COLO829 (cell line): Measurements from ENCODE around the gene TMEM59.
"Not testable (repeated sequence)": the region's sequence is repeated elsewhere in the genome, so short reads cannot be mapped to it uniquely, and the experiment has no call there.

Experiments
- DNase-seq: peaks from one replicate; pipeline ENCODE4 v3.0.0; 2012; ENCODE audit warnings: low spot score

TMEM59 gene

DNA sequence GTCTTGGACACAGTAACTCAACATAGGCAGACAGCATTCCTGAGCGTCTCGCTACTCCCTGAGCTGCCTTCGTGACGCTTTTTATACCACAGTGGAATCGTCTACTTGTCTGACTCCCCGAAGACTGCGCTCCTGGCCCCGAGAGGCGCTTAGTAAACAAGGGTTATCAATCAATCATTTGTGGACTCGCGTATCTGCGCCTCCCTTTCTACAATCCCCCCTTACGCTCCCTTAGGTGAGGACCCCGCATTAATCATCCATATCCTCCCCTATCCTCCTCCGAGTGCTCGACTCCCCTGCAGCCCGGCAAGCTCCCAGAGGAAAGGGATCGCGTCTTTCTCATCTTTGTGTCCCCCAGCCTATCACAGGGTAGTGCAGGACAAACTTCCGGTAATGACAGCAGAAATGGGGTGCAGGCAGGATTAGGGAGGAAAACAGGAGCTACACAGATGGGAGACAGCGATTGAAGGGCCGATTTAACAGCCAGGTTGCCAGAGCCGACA, 522 bp downstream of the TMEM59 start:
- no peak for DNase-seq

DNA sequence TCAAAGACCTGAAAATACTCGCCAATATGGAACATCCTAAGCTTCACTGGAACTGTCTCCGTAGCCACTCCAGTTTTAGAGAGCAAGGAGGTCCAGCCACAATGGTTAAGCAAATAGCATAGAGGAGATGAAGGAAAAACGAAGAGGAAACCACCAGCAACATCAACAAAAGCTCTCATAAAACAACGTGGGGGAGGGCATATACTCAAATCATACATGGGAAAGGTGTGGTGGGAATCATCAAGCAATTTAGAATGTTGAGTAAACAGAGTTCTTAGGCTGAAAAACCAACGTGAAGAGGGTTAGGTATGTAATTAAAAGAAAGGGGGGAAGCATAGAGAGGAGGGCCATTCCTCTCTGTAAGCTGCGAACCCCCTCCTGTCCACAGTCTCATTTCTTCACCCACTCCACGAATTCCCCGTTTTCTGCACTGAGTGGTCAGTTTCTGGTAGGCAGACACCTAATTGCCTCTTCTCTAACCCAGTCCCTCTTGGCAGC, 1.0 kb downstream of the TMEM59 start:
- no peak for DNase-seq

DNA sequence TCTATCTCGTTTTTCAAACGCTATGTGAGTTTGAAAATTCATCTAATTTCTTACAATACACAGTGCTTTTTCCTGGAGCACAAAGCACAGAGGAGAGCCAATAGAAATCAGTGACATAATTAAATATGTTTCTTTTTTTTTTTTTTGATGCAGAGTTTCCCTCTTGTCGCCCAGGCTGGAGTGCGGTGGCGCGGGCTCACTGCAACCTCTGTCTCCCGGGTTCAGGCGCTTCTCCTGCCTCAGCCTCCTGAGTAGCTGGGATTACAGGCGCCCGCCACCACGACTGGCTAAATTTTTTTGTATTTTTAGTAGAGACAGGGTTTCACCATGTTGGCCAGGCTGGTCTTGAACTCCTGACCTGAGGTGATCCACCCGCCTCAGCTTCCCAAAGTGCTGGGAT, 2.6 kb downstream of the TMEM59 start:
- DNase-seq = not testable (repeated sequence)

DNA sequence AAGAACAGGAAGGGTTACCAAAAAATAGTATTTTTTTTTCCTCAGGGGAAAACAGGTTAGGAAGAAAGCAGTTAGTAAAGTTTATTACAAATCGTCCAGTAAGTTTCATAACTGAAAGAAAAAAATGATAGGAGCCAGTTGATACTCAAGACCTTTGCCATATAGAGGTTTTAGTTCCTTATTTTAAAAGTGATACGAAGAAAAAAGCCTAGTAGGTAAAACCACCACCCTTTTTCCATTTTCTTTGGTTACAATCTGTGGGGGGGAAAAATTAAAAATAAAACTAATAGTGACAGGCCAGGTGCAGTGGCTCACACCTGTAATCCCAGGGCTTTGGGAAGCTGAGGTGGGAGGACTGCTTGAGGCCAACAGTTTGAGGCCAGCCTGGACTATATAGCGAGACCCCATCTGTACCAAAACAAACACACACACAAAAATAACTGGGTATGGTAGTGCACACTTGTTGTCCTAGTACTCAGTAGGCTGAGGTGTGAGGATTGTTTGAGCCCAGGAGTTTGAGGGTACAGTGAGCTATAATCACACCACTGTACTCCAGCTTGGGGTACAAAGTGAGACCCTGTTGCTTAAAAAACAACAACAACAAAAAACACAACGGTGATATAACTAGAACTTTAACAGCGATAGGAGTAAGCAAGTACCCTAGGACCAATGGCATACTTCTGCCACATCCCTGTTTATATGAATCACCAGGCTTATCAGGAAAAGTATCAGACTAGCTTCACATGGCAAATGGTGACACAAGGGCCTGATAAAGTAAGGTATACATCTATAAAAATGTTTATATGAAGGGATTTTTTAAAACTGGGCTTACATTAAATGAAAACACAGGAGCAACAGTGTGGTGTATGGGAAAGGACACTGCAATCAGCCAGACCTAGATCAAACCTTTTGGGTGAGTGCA, 5.4 kb downstream of the TMEM59 start:
- no peak for DNase-seq

DNA sequence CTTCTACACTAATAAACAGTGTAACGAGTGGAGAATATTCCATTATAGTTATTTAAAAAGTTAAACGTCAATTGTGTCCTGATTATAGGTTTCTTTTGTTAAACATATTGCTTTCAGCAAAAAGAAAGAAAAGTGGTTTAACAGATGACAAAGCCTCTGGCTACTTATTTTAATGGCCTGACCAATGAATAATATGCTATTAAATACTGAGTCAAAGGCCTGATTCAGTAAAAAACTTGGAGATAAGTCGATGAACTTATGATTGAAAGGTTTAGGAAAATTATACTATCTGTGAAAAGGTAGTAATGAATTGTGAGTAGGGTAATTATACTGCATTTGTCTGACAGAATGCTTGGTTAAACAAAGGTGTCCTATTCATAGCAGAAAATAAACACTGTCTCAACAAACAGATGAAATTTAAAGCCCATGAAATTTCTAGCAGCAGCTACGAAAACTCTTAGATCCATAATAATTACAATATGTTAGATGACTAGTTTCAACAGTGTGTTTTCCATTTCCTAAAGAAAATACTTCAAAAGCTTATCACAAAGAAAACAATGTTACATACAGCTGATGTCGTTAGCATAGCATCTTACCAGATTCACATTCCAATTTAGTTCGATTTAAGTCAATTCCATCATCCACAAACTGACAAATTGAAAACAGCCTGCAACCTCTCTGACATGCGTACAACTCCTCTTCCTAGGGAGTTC, 6.2 kb downstream of the TMEM59 start:
- DNase-seq = no peak

DNA sequence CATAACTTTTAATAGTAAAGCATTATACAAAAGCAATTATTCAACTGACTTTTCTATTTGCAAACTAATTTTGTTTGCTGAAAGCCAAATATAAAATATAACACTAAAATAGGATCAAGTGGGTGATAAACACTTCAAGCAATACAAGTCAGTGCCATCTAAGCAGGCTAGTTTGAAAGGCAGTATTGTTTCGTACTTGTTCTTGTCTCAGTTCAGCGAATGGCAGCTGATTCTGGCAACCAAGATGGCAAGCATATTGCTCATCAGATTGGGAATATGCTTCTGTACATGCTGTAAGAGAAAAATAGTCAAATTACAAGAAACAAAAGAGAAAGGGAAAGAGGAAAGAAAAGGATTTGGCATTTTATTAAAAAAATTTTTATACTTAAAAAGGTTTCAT, 7.5 kb downstream of the TMEM59 start:
- no peak for DNase-seq

DNA sequence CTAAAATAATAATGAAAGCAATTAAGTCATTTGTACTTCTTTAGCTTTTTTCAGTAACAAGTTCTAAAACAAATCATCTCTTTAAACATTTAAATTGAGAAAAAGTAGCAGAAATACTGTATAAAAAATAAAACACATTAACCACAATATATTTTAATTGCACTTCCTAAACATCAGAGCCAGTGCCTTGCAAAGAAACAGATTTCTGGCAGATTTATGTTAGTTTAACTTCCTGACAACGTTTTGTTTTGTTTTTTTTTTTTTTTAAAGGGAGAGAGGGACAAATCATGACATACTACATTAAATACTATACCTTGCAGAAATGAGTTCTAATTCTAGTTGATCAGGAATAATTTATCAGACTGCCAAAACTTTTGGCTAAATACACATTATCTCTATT, 11.2 kb downstream of the TMEM59 start:
- DNase-seq = no peak

DNA sequence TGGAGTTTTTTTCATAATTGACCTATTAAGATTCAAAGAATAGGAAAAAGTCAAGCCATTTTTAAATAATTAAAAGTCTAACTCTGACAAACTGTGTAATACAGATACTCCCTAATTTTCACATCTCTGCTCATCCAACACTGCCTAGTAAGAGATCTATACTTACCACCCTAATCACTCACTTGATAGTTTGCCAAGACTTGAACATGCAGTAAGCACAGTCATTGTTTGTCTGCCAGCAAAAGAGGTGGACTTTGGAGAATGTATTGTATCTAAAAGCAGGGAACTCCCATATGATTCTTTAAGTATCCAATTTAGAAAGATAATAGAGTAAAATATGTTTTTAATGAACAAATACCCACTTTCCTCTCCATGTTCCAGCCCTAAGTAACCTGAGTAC, 15.5 kb downstream of the TMEM59 start:
- DNase-seq = no peak

DNA sequence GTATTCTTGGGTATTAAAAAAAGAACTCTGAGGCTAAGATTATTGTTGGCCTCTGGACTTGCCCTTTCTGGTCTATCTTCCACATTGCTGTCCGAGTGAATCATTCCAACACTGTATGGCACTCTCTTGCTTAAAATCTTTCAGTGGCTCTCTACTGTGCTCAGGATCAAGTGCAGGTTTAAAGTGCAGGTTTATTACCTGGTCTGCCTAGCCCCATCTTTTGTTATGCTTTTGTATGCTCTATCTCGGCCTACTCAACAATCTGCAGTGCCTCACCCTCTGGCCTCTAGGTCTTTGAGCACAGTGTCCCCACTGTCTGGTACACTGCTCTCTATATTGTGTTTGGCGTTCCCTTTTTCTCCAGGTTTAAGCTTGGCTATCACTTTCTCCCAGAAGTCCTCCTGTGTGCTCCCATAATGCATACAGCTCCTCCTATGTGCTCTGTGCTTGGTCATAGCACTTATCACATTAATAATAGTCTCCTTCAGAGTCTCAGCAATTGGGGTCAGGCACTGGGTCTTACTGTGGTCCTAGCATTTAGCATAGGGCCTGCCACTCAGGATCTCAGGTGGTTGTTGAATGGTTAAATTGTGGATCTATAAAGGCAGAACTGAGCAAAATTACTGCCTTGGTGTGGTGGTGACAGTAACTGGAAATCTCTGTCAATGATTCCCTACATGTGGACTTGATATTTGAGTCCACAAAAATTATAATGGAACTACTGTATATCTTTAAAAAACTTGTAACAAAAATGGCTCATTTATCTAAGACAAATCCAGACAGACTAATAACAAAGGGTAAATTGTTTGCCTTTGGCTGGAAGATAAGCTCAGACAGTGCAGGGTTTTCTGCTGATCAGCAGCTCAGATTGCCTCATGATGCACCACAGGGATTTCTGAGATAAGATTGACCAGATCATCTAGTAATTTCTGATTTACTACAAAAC, 24.4 kb downstream of the TMEM59 start:
- DNase-seq = peak; percentile 90

DNA sequence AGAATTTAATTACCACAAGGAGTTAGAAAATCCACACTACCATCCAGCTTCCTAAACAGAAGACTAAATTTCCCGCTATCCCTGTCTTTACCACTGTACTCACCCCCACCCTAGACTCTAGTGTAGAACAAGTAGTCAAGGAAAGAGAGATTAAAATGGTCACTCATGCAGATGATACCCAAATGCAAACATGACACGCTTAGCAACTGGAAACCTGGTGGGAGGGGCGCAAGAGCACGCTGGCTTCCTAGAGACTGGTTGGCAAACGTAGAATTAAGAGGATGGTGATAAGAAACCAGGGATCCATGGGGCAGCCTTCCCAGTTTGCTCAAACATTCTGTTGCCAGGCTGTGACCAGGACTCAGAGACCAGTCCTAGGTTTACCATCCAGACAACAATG, 25.2 kb downstream of the TMEM59 start:
- no peak for DNase-seq

DNA sequence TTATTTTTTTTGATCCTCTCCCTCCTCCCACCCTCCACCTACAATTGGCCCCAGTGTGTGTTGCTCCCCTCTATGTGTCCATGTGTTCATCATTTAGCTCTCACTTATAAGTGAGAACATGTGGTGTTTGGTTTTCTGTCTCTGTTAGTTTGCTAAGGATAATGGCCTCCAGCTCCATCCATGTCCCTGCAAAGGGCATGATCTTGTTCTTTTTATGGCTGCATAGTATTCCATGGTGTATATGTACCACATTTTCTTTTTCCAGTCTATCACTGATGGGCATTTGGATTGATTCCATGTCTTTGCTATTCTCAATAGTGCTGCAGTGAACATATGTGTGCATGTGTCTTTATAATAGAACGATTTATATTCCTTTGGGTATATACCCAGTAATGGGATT, 28.2 kb downstream of the TMEM59 start:
- DNase-seq = not testable (repeated sequence)

DNA sequence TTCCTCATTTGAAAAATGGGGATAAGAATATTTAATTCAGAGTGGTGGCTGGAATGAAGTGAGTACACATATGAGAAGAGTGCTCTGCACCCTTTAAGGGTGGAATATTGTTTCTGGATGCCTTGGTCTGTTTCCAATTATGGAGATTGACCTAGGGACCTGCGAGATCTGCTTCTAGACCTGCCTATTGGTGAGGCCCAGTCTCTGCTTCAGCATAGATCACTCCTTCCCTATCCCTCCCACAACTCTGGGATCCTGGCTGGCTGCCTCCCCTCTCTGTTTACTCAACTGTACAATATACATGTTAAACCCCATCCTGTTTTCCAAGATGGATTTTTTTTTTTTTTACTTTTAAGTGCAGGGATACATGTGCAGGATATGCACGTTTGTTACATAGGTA, 28.6 kb downstream of the TMEM59 start:
- DNase-seq = no peak

DNA sequence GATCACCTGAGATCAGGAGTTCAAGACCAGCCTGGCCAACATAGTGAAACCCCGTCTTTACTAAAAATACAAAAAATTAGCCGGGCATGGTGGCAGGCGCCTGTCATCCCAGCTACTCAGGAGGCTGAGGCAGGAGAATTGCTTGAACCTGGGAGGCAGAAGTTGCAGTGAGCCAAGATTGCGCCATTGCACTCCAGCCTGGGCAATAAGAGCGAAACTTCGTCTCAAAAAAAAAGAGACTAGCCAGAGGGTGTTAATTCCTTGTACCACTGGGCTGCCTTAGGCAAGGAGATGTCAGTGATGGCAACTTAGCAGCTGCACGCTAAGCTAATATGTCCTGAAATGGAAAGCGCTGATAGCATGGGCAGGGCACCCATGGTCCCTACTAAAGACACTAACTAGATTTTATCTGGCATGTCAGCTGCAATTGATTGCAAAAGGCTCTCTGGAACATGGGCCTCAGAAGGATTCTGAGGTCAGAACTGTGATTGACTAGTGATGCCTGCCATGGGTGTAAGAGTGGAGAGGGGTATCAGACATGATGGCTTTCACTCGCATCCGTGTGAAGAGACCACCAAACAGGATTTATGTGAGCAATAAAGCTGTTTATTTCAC, 33.3 kb downstream of the TMEM59 start:
- not testable (repeated sequence) for DNase-seq

DNA sequence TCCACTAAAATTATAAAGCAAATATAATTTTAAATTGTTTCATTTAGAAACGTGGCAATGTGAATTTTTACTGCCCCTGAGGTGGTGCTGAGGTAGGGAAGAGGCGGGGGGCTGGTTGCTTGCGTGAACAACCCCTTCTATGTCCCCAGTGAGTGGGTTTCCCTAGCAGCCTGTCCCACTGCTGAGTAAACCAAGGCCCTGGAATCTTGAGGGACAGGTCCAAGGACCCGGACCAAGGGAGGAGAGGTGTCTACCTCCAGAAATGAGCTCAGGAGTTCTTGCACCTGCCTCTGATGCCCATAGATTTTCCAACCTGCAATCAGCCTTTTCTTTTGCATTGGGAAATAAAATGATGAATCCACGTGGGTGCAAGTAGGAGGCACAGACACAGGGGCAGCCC, 34.4 kb downstream of the TMEM59 start:
- no peak for DNase-seq

DNA sequence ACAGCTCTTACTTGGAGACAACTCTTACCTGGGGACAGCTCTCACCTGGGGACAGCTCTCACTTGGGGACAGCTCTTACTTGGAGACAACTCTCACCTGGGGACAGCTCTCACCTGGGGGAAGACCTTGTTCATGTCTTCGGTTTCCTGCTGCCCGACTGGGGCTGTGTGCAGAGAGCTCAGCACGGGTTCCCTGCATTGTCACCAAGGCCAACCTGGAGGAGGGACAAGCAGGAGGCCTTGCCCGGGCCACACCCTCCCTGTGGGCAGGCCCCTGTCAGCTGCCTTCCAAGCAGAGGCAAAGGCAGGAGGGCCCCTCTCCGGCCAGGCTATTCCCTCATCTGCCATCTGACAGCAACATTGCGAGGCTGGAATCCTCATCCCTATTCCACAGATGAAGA, 35.0 kb downstream of the TMEM59 start, which contains the start of gene LDLRAD1:
Gene LDLRAD1 (minus strand): TSS at position 208 of the 400 bp plus-strand sequence. CDS start 74 bp downstream, at position 134.
- no peak for DNase-seq

DNA sequence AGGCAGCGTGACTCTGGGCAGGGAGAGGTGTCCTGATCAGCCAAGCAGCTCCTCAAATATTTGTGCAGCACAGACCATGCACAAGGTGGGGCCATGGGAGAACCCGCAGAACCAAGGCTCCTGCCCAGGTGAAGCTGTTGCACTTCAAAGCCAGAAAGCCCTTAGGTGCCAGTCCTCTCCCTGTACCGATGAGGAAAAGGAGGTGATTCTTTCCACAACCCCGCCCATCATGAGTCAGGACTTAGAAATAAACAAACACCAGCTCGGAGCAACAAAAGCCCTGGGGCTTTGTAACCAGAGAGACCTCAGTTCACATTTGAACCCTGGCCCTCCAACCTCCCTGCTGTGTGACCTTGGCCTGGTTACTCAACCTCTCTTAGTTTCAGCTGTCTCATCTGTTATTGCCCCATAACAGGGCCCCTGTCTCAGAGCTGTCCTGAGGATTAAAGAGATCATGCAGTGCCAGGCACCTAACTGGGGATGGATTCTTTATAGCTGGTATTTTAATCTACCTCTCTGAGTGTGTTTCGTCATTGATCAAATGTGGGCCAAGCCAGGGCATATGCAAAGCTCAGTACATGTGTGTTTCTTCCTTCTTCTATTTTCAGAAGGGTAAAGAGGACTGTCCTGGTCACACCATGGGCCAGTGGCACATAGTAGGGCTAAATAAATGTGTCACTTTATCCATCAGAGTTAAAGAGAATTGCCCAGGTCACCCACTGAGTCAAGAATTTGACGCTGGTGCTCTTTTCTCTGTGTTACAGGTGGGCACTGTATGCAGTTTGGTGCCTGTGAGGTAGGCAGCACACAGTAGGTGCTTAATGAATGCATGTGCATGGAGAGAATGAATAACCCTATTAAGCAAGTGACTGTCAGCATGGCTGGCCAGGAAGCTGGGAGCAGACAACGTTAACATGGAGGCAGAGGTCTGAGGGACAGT, 36.4 kb downstream of the TMEM59 start:
- DNase-seq = no peak

DNA sequence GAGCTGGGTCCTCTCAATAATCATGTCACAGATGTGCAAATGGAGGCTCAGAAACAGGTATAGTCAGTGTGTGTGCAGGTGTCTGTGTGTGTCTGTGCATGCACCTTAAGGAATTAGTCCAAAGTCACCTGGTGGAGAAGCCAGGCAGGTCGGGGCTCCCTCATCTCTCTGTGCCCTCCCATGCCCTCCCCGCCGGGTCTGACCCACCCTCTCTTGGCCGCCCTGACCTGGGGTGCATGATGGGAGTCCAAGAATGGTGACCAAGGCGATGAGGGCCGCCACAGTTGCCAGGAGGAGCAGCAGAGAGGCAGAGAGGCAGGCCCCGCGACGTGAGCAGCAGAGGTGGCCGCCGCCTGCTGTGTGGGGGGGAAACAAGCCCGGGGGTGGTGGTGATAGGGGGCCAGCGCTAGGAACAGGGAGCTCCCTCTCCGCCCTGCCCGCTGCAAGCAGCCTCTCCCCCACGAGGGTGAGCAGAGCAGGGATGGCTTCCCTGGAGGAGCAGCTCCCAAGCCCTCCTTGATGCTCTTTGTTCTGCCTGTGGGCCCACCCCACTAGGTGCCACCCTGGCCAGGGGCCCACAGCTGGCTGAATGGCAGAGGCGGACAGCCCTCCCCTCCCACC, 38.9 kb downstream of the TMEM59 start:
- DNase-seq = no peak

DNA sequence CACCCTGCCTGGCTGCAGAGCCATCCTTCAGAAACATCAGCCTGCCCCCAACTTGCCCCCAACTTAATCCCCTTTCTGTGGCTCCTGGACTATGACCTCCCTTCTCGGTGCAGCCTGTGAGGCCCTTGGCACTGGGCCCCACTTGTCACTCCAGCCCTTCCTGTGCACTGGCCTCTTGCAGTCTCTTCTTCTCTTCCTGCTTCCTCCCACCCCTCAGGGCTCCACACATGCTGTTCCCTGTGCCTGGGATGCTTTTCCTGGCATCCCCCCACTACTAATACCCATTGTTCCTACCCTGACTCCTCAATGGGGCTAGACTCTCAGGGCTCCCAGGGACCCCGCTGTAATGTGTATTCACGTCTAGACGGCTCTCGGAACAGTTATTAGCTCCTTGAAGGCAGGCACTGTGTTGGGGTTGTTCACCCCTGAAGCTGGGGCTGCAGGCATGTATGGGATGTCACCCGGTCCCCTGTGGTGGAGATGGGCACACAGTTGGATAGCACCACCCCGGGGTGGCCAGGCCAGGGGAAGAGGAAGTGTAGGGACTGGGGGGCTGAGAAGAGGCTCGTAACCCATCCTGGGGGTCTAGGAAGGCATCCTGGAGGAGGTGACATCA, 39.5 kb downstream of the TMEM59 start:
- DNase-seq = no peak

DNA sequence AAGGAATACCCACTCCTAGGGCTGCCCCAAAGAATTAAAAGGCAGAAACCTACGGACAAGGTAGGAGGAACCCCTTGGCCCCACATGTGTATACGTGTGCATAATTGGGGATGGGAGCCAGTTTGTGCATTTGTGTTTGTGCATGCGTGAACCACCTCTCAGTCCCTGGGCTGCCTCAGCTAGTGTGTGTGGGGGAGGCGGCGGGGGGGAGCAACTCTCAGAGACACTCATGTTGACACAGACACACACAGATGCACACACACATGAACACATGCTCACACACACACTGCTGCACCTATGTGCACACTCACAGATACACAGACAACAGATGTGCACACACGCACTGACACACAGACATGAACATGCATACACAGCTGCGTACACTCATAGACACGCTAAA, 40.1 kb downstream of the TMEM59 start:
- DNase-seq = no peak
